ENCODE measurements around the gene PYGB. TPM values are rescaled to one million over a fixed set of nuclear protein-coding genes. Genes with fewer than 3 reads are reported as not detected.
A peak's percentile ranks its signal among the peaks of the same experiment; 100 is the strongest.

PYGB gene
- total RNA-seq, 4 donors from 2014 or later: 83.2 to 141 (median 94.6) TPM

- TF ChIP-seq POLR2A (IDR thresholded peaks at IDR 0.05): no peak
- TF ChIP-seq, protein P1, sequence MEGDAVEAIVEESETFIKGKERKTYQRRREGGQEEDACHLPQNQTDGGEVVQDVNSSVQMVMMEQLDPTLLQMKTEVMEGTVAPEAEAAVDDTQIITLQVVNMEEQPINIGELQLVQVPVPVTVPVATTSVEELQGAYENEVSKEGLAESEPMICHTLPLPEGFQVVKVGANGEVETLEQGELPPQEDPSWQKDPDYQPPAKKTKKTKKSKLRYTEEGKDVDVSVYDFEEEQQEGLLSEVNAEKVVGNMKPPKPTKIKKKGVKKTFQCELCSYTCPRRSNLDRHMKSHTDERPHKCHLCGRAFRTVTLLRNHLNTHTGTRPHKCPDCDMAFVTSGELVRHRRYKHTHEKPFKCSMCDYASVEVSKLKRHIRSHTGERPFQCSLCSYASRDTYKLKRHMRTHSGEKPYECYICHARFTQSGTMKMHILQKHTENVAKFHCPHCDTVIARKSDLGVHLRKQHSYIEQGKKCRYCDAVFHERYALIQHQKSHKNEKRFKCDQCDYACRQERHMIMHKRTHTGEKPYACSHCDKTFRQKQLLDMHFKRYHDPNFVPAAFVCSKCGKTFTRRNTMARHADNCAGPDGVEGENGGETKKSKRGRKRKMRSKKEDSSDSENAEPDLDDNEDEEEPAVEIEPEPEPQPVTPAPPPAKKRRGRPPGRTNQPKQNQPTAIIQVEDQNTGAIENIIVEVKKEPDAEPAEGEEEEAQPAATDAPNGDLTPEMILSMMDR (IDR thresholded peaks at IDR 0.05): no peak
- Histone ChIP-seq H3K4me3 (replicated peaks in 1 of 3) (no peak overlapping the region), H3K27ac (no peak overlapping the region), H3K36me3 (no peaks in the 10 kb centered on the region), H3K4me1 (peaks cover 4 to 27% of the 10 kb centered on the region in 2 donors), H3K9me3 (no peaks in the 10 kb centered on the region), H3K27me3 (no peaks in the 10 kb centered on the region)
- no peak for DNase-seq
- 90 to 95% methylated on average over 14 to 15 of the region's 16 CpGs for WGBS, 2 donors
- intact Hi-C loops (cut with DNase I): no loop called here
Measured at GRCh38 chr20:25225642-25226432, 22.0 kb upstream of the PYGB start.

- intact Hi-C loops (cut with DNase I): no loop called here
- no peak for TF ChIP-seq POLR2A (IDR thresholded peaks at IDR 0.05)
- TF ChIP-seq, protein P1 (IDR thresholded peaks at IDR 0.05): no peak
- no peaks in the 10 kb centered on the region for H3K27me3 ChIP-seq
- peak overlapping the region in 2 of 3 donors; percentile 3 to 18 for H3K27ac ChIP-seq
- peak in 1 of 2 donors; percentile 40 for DNase-seq
- peaks cover 6 to 27% of the 10 kb centered on the region in 2 donors for H3K4me1 ChIP-seq
- no peak overlapping the region for H3K4me3 ChIP-seq (replicated peaks in 1 of 3)
- H3K9me3 ChIP-seq: no peaks in the 10 kb centered on the region
- H3K36me3 ChIP-seq: no peaks in the 10 kb centered on the region
- WGBS, 2 donors: 77 to 85% methylated on average over 24 to 28 of the region's 28 CpGs
Measured at GRCh38 chr20:25226433-25227316, 21.2 kb upstream of the PYGB start.

- H3K27ac ChIP-seq: peak overlapping the region in 2 of 3 donors; percentile 3 to 18
- H3K4me3 ChIP-seq (replicated peaks in 1 of 3): no peak overlapping the region
- peaks cover 6 to 27% of the 10 kb centered on the region in 2 donors for H3K4me1 ChIP-seq
- WGBS, 2 donors: 65 to 75% methylated on average over 12 of the region's 12 CpGs
- DNase-seq: no peak
- H3K36me3 ChIP-seq: no peaks in the 10 kb centered on the region
- intact Hi-C loops (cut with DNase I): no loop called here
- TF ChIP-seq POLR2A (IDR thresholded peaks at IDR 0.05): no peak
- TF ChIP-seq, protein P1 (IDR thresholded peaks at IDR 0.05): no peak
- no peaks in the 10 kb centered on the region for H3K9me3 ChIP-seq
- H3K27me3 ChIP-seq: no peaks in the 10 kb centered on the region
Measured at GRCh38 chr20:25227317-25227831, 20.5 kb upstream of the PYGB start.

- no peaks in the 10 kb centered on the region for H3K9me3 ChIP-seq
- H3K4me3 ChIP-seq (replicated peaks in 1 of 3): no peak overlapping the region
- TF ChIP-seq, protein P1 (IDR thresholded peaks at IDR 0.05): no peak
- DNase-seq: no peak
- no peaks in the 10 kb centered on the region for H3K36me3 ChIP-seq
- intact Hi-C loops (cut with DNase I): loop anchor here (10.0 kb wide), 1 partner anchor 65 kb away; no protein-coding TSS in a partner anchor
- peak overlapping the region; percentile 13 to 64 (median 45) for H3K27ac ChIP-seq
- H3K4me1 ChIP-seq: peaks cover 17 to 44% of the 10 kb centered on the region in 2 donors
- WGBS, 2 donors: 88% methylated on average over 23 of the region's 23 CpGs
- H3K27me3 ChIP-seq: no peaks in the 10 kb centered on the region
Measured at GRCh38 chr20:25229486-25230165, 18.3 kb upstream of the PYGB start.

Data from thyroid gland (tissue), 4 donors.